Osteoblast (primary cell): ENCODE measurements around the gene OR10A5. TPM values are rescaled to one million over a fixed set of nuclear protein-coding genes. Genes with fewer than 3 reads are reported as not detected.

Experiments
- DNase-seq: peaks from one replicate; pipeline ENCODE4 v3.0.0; 2011; ENCODE audit warnings: low spot score, mixed read lengths; ENCODE audit not compliant: insufficient read length; ENCODE audit errors: missing footprints
- H2AFZ ChIP-seq: 2 replicates; pipeline ENCODE4 v1.6.0; 2011; ENCODE audit warnings: mild to moderate bottlenecking, low read length
- H3K27ac ChIP-seq: 2 replicates; pipeline ENCODE4 v1.5.1; 2011; ENCODE audit warnings: mild to moderate bottlenecking, low read depth, low read length, moderate library complexity
- H3K27me3 ChIP-seq: 2 replicates; pipeline ENCODE4 v1.6.0; 2012; ENCODE audit warnings: mild to moderate bottlenecking, control low read depth, inconsistent platforms, low read length, moderate library complexity; ENCODE audit not compliant: insufficient read depth
- H3K36me3 ChIP-seq: 2 replicates; pipeline ENCODE4 v1.5.1; 2011; ENCODE audit warnings: mild to moderate bottlenecking, low read length, control low read depth, moderate library complexity; ENCODE audit not compliant: insufficient read depth
- H3K4me1 ChIP-seq: 2 replicates; pipeline ENCODE4 v1.5.1; 2011; ENCODE audit warnings: mild to moderate bottlenecking, low read length, control low read depth, moderate library complexity; ENCODE audit not compliant: insufficient read depth
- H3K4me2 ChIP-seq: 2 replicates; pipeline ENCODE4 v1.6.0; 2011; ENCODE audit warnings: mild to moderate bottlenecking, low read length; ENCODE audit not compliant: insufficient read depth
- H3K4me3 ChIP-seq: fragments of 200-600 bp; sonication (generic); 3 replicates; pipeline ENCODE4 v1.5.1; 2012; ENCODE audit warnings: mild to moderate bottlenecking, low read length, inconsistent platforms; ENCODE audit not compliant: insufficient read depth
- H3K79me2 ChIP-seq: 2 replicates; pipeline ENCODE4 v1.6.0; 2012; ENCODE audit warnings: mild to moderate bottlenecking, low read length, control low read depth, inconsistent platforms; ENCODE audit not compliant: insufficient read depth
- H3K9me3 ChIP-seq: 2 replicates; pipeline ENCODE4 v1.5.1; 2011; ENCODE audit warnings: low read depth, low read length, control low read depth
- H4K20me1 ChIP-seq: 2 replicates; pipeline ENCODE4 v1.6.0; 2012; ENCODE audit warnings: mild to moderate bottlenecking, low read length, control low read depth; ENCODE audit not compliant: insufficient read depth
- CTCF ChIP-seq: IDR thresholded peaks from 2 replicates; pipeline ENCODE4 v1.5.1; 2011; ENCODE audit warnings: mild to moderate bottlenecking, low read depth, low read length, moderate library complexity; ENCODE audit errors: extremely low read depth
- total RNA-seq: library from RNA; depleted of rRNA; stranded (reverse); fragments of >200 nt; gene quantifications from 2 replicates; pipeline ENCODE4 v1.2.3, GENCODE V29; 2012

The OR10A5 gene
- total RNA-seq, 1 donor = not detected

- H3K27ac ChIP-seq = no peak overlapping the region
- no peaks in the 10 kb centered on the region for H3K4me1 ChIP-seq
- no peaks in the 10 kb centered on the region for H3K27me3 ChIP-seq
- no peak overlapping the region for H3K4me3 ChIP-seq
- no peaks in the 10 kb centered on the region for H4K20me1 ChIP-seq
- no peak overlapping the region for H3K4me2 ChIP-seq
- no peaks in the 10 kb centered on the region for H3K9me3 ChIP-seq
- TF ChIP-seq CTCF = no peak
- H2AFZ ChIP-seq = no peak overlapping the region
- H3K36me3 ChIP-seq = no peaks in the 10 kb centered on the region
- no peaks in the 10 kb centered on the region for H3K79me2 ChIP-seq
- DNase-seq = peak; percentile 34
Measured at GRCh38 chr11:6813656-6814055, 31.8 kb upstream of the OR10A5 start.

GRCh38 chr11:6817694-6818093, 27.8 kb upstream of the OR10A5 start:
- H3K79me2 ChIP-seq = no peaks in the 10 kb centered on the region
- peak; percentile 38 for DNase-seq
- peak; percentile 15 for TF ChIP-seq CTCF
- no peak overlapping the region for H3K4me3 ChIP-seq
- H3K27me3 ChIP-seq = no peaks in the 10 kb centered on the region
- H3K9me3 ChIP-seq = no peaks in the 10 kb centered on the region
- no peaks in the 10 kb centered on the region for H3K36me3 ChIP-seq
- H3K27ac ChIP-seq = no peak overlapping the region
- H4K20me1 ChIP-seq = no peaks in the 10 kb centered on the region
- no peak overlapping the region for H2AFZ ChIP-seq
- H3K4me1 ChIP-seq = no peaks in the 10 kb centered on the region
- no peak overlapping the region for H3K4me2 ChIP-seq

- no peak overlapping the region for H3K27ac ChIP-seq
- no peak overlapping the region for H2AFZ ChIP-seq
- no peak overlapping the region for H3K4me3 ChIP-seq
- no peaks in the 10 kb centered on the region for H3K4me1 ChIP-seq
- no peaks in the 10 kb centered on the region for H3K36me3 ChIP-seq
- H3K9me3 ChIP-seq = no peaks in the 10 kb centered on the region
- H3K4me2 ChIP-seq = no peak overlapping the region
- H4K20me1 ChIP-seq = no peaks in the 10 kb centered on the region
- no peak for TF ChIP-seq CTCF
- no peaks in the 10 kb centered on the region for H3K27me3 ChIP-seq
- no peaks in the 10 kb centered on the region for H3K79me2 ChIP-seq
- no peak for DNase-seq
Measured at GRCh38 chr11:6818967-6819366, 26.5 kb upstream of the OR10A5 start.

- H4K20me1 ChIP-seq = no peaks in the 10 kb centered on the region
- no peaks in the 10 kb centered on the region for H3K27me3 ChIP-seq
- TF ChIP-seq CTCF = no peak
- H3K4me3 ChIP-seq = no peak overlapping the region
- no peaks in the 10 kb centered on the region for H3K79me2 ChIP-seq
- H3K4me1 ChIP-seq = no peaks in the 10 kb centered on the region
- H3K4me2 ChIP-seq = no peak overlapping the region
- no peak overlapping the region for H3K27ac ChIP-seq
- no peaks in the 10 kb centered on the region for H3K9me3 ChIP-seq
- DNase-seq = no peak
- H2AFZ ChIP-seq = no peak overlapping the region
- no peaks in the 10 kb centered on the region for H3K36me3 ChIP-seq
Measured at GRCh38 chr11:6824136-6824823, 21.2 kb upstream of the OR10A5 start.
